OCI-LY7 (cell line): ENCODE measurements around the gene P4HTM. TPM values are rescaled to one million over a fixed set of nuclear protein-coding genes. Genes with fewer than 3 reads are reported as not detected.
A peak's percentile ranks its signal among the peaks of the same experiment; 100 is the strongest.

Experiments
- Bru-seq: library from RNA; stranded (reverse); fragments of 400-500 nt; gene quantifications from one replicate; lab custom pipeline; 2021; lab: Mats Ljungman, UMichigan
- BruChase-seq, 2 experiments: library from RNA; stranded (reverse); fragments of 400-500 nt; gene quantifications; one replicate each; lab custom pipeline; 2021; lab: Mats Ljungman, UMichigan
- BruUV-seq: library from RNA; stranded (reverse); fragments of 400-500 nt; replicated peaks from 2 replicates; lab custom pipeline; 2021; lab: Mats Ljungman, UMichigan
- CTCF ChIA-PET: fragments of 300-600 bp; sonication (Branson Sonifier 250); formaldehyde crosslinking; loops from one replicate; lab custom pipeline; 2022; ENCODE audit warnings: antibody characterized with exemption; ENCODE audit not compliant: unreplicated experiment; lab: Charles Lee
- POLR2A ChIA-PET: fragments of 300-600 bp; sonication (Branson Sonifier 250); formaldehyde crosslinking; loops from one replicate; lab custom pipeline; 2022; ENCODE audit warnings: antibody characterized with exemption; lab: Charles Lee
- DNase-seq: peaks from one replicate; pipeline ENCODE4 v3.0.0-alpha.2; 2015; ENCODE audit warnings: low spot score
- H2AFZ ChIP-seq: fragments of 200-600 bp; sonication (generic), shearing (Covaris generic); 2 replicates; pipeline ENCODE4 v1.6.1; 2014; ENCODE audit warnings: mild to moderate bottlenecking, antibody characterized with exemption, low read length, moderate library complexity
- H3K27ac ChIP-seq: fragments of 200-600 bp; sonication (generic); 2 replicates; pipeline ENCODE4 v1.5.1; 2014; ENCODE audit warnings: mixed run types, low read depth, mild to moderate bottlenecking, moderate library complexity, low read length, inconsistent platforms; ENCODE audit not compliant: poor library complexity, severe bottlenecking
- H3K36me3 ChIP-seq: fragments of 200-600 bp; sonication (generic); 2 replicates; pipeline ENCODE4 v1.6.1; 2014; ENCODE audit warnings: mild to moderate bottlenecking, antibody characterized with exemption, low read length, moderate library complexity, mixed read lengths; ENCODE audit not compliant: insufficient read depth
- H3K4me1 ChIP-seq: fragments of 200-600 bp; sonication (generic); 2 replicates; pipeline ENCODE4 v1.5.1; 2014; ENCODE audit warnings: mild to moderate bottlenecking, low read length; ENCODE audit not compliant: insufficient read depth, poor library complexity, severe bottlenecking
- H3K4me2 ChIP-seq: fragments of 200-600 bp; sonication (generic); 2 replicates; pipeline ENCODE4 v1.6.1; 2014; ENCODE audit warnings: mild to moderate bottlenecking, low read length
- H3K4me3 ChIP-seq: fragments of 200-600 bp; sonication (generic); 2 replicates; pipeline ENCODE4 v1.5.1; 2014; ENCODE audit warnings: mild to moderate bottlenecking, low read depth, low read length; ENCODE audit not compliant: poor library complexity, severe bottlenecking
- H3K79me2 ChIP-seq: fragments of 200-600 bp; sonication (generic); 2 replicates; pipeline ENCODE4 v1.6.1; 2016; ENCODE audit warnings: low read depth, mild to moderate bottlenecking, low read length, moderate library complexity, mixed read lengths; ENCODE audit not compliant: insufficient read depth
- H3K9me2 ChIP-seq: fragments of 200-600 bp; sonication (generic); 2 replicates; pipeline ENCODE4 v1.6.1; 2016; ENCODE audit warnings: mild to moderate bottlenecking, low read length, mixed read lengths; ENCODE audit not compliant: insufficient read depth
- H3K9me3 ChIP-seq: fragments of 200-600 bp; sonication (generic); 2 replicates; pipeline ENCODE4 v1.6.1; 2014; ENCODE audit warnings: mild to moderate bottlenecking, mixed run types, low read length, mixed read lengths
- H4K20me1 ChIP-seq: fragments of 200-600 bp; sonication (generic); 2 replicates; pipeline ENCODE4 v1.6.1; 2014; ENCODE audit warnings: mild to moderate bottlenecking, antibody characterized with exemption, low read length, moderate library complexity, mixed read lengths; ENCODE audit not compliant: insufficient read depth
- CTCF ChIP-seq: fragments of 200-600 bp; sonication (generic); conservative IDR thresholded peaks from 2 replicates; pipeline ENCODE4 v1.5.1; 2014; ENCODE audit warnings: mild to moderate bottlenecking, antibody characterized with exemption, low read length, moderate library complexity, mixed read lengths
- EZH2phosphoT487 ChIP-seq: fragments of 200-600 bp; sonication (generic); IDR thresholded peaks from 2 replicates; pipeline ENCODE4 v1.6.1; 2018; ENCODE audit warnings: low read depth, borderline replicate concordance, mild to moderate bottlenecking, mixed run types, antibody characterized with exemption, low read length, moderate library complexity, mixed read lengths
- intact Hi-C: fragments of 100-400 bp; cut with micrococcal nuclease; formaldehyde crosslinking; loops from one replicate; pipeline ENCODE4 v1.10.0; 2022; ENCODE audit not compliant: unreplicated experiment
- long read RNA-seq: library from polyadenylated mRNA; stranded (forward); transcript quantifications from one replicate; pipeline ENCODE4 v2.0.0, GENCODE V29; 2022
- total RNA-seq, 2 experiments: library from RNA; depleted of rRNA in 1 of 2; stranded (reverse); fragments of >200 nt in 1 of 2; shearing (Covaris generic) in 1 of 2; gene quantifications; 2 replicates each; pipeline ENCODE4 v1.2.3, GENCODE V29; 2014 to 2022

Gene P4HTM
- 45.3 and 48.4 TPM in 2 replicates for total RNA-seq (2014; rRNA removed; shearing (Covaris generic))
- total RNA-seq (2022), result 36.9 and 47.4 TPM in 2 replicates
- percentile 56 among the genes with signal in this experiment for Bru-seq, nascent RNA
- percentile 59 among the genes with signal in this experiment for BruChase-seq, experiment 1, labeled RNA remaining after a 6-hour chase
- percentile 59 among the genes with signal in this experiment for BruChase-seq, experiment 2, labeled RNA remaining after a 2-hour chase
- long read RNA-seq, transcript P4HTM-202 (9 exons, 2,127 nt), result major isoform, 45 of 93 reads
- long read RNA-seq, transcript P4HTM-205 (8 exons, 2,796 nt), result minor isoform, 21 of 93 reads
- long read RNA-seq, partial matches to known transcripts, result 9 of 93 reads
- long read RNA-seq, other reads (novel, unspliced or antisense), result 16 of 93 reads

- H3K27ac ChIP-seq, result peak within 1 kb of the TSS; percentile 46
- H2AFZ ChIP-seq, result peak within 1 kb of the TSS; percentile 83
- no peaks in the 10 kb centered on the region; the same call in 1 of the 2 replicates for H3K79me2 ChIP-seq
- POLR2A ChIA-PET, result interaction anchor here (0.6 to 2.9 kb wide), 5 partner anchors 17 to 32 kb away, joined by 3 to 15 read pairs (median 6); partner anchors contain the start of genes NDUFAF3 and WDR6
- no TSS peak for BruUV-seq
- CTCF ChIA-PET, result interaction anchor here (0.6 to 1.4 kb wide), 3 partner anchors 17 to 356 kb away, joined by 3 to 7 read pairs (median 3); partner anchors contain the start of gene WDR6
- H3K9me3 ChIP-seq, result no peaks in the 10 kb centered on the region
- peaks cover 27% of the 10 kb centered on the region for H3K4me1 ChIP-seq
- H3K4me2 ChIP-seq, result peak within 1 kb of the TSS; percentile 97
- peak within 1 kb of the TSS; percentile 84 for H3K4me3 ChIP-seq
- no peaks in the 10 kb centered on the region for H3K9me2 ChIP-seq
- no peaks in the 10 kb centered on the region for H4K20me1 ChIP-seq
- peaks cover 10% of the 10 kb centered on the region; the same call in 1 of the 2 replicates for H3K36me3 ChIP-seq
- peak; percentile 70 for DNase-seq
- TF ChIP-seq CTCF (peak; percentile 55), EZH2phosphoT487 (no peak)
- intact Hi-C loops, result loop anchor here (2.0 kb wide), 2 partner anchors 17 to 31 kb away; partner anchors contain the start of gene WDR6
Measured at GRCh38 chr3:48989796-48990635, at the start of gene P4HTM. TSS of gene P4HTM (plus strand) at chr3:48990241. CDS start at chr3:48990257, 16 bp downstream.

- no peak for TF ChIP-seq EZH2phosphoT487
- no peak for TF ChIP-seq CTCF
- no peaks in the 10 kb centered on the region; the same call in 1 of the 2 replicates for H3K9me2 ChIP-seq
- no TSS peak for BruUV-seq
- H3K27ac ChIP-seq, result no peak overlapping the region
- 0 out of 2 replicates have a peak, but pooled peaks cover 6% of the 10 kb centered on the region for H4K20me1 ChIP-seq
- H3K4me1 ChIP-seq, result no peaks in the 10 kb centered on the region
- H3K79me2 ChIP-seq, result peaks cover 33% of the 10 kb centered on the region; the same call in 1 of the 2 replicates
- DNase-seq, result no peak
- ChIA-PET CTCF (no interaction called here), POLR2A (no interaction called here)
- H2AFZ ChIP-seq, result no peak overlapping the region
- H3K36me3 ChIP-seq, result peaks cover 51% of the 10 kb centered on the region; the same call in 1 of the 2 replicates
- intact Hi-C loops, result no loop called here
- H3K4me2 ChIP-seq, result no peak overlapping the region
- no peak overlapping the region for H3K4me3 ChIP-seq
- H3K9me3 ChIP-seq, result no peaks in the 10 kb centered on the region
Measured at GRCh38 chr3:48945432-48945831, 44.6 kb upstream of the P4HTM start.
